HEK293T (cell line): ENCODE results near the gene RAB44.

Experiments
- ARNT ChIP-seq: fragments of 450-650 bp; IDR thresholded peaks from 2 replicates; pipeline ENCODE4 v1.6.1; 2017; ENCODE audit warnings: mild to moderate bottlenecking
- BHLHE40 ChIP-seq: fragments of 450-650 bp; IDR thresholded peaks from 2 replicates; pipeline ENCODE4 v1.6.1; 2016; ENCODE audit warnings: mild to moderate bottlenecking, moderate library complexity, borderline replicate concordance
- CTBP1 ChIP-seq: fragments of 450-650 bp; IDR thresholded peaks from 2 replicates; pipeline ENCODE4 v1.6.1; 2016; ENCODE audit warnings: borderline replicate concordance
- ELF4 ChIP-seq: fragments of 450-650 bp; IDR thresholded peaks from 2 replicates; pipeline ENCODE4 v1.6.1; 2017; ENCODE audit warnings: antibody characterized with exemption
- FOXA1 ChIP-seq: fragments of 450-650 bp; IDR thresholded peaks from 2 replicates; pipeline ENCODE4 v1.6.1; 2016; ENCODE audit warnings: mild to moderate bottlenecking
- FOXK2 ChIP-seq: fragments of 450-650 bp; IDR thresholded peaks from 2 replicates; pipeline ENCODE4 v1.6.1; 2016; ENCODE audit warnings: mild to moderate bottlenecking
- FOXM1 ChIP-seq: fragments of 450-650 bp; IDR thresholded peaks from 2 replicates; pipeline ENCODE4 v1.6.1; 2017; ENCODE audit warnings: mild to moderate bottlenecking, borderline replicate concordance
- HDGF ChIP-seq: fragments of 450-650 bp; IDR thresholded peaks from 2 replicates; pipeline ENCODE4 v1.6.1; 2017; ENCODE audit warnings: antibody characterized with exemption, borderline replicate concordance
- NFRKB ChIP-seq: fragments of 450-650 bp; IDR thresholded peaks from 2 replicates; pipeline ENCODE4 v1.6.1; 2016; ENCODE audit warnings: mild to moderate bottlenecking, moderate library complexity
- SP1 ChIP-seq: fragments of 450-650 bp; IDR thresholded peaks from 2 replicates; pipeline ENCODE4 v1.6.1; 2017
- SUZ12 ChIP-seq: fragments of 450-650 bp; IDR thresholded peaks from 2 replicates; pipeline ENCODE4 v1.6.1; 2016; ENCODE audit warnings: mild to moderate bottlenecking
- TARDBP ChIP-seq: fragments of 450-650 bp; IDR thresholded peaks from 2 replicates; pipeline ENCODE4 v1.6.1; 2016
- ZNF384 ChIP-seq: fragments of 450-650 bp; IDR thresholded peaks from 2 replicates; pipeline ENCODE4 v1.6.1; 2016
- TF ChIP-seq, protein P1 (sequence below): fragments of 450-650 bp; IDR thresholded peaks from 2 replicates; pipeline ENCODE4 v1.6.1; 2016

DNA sequence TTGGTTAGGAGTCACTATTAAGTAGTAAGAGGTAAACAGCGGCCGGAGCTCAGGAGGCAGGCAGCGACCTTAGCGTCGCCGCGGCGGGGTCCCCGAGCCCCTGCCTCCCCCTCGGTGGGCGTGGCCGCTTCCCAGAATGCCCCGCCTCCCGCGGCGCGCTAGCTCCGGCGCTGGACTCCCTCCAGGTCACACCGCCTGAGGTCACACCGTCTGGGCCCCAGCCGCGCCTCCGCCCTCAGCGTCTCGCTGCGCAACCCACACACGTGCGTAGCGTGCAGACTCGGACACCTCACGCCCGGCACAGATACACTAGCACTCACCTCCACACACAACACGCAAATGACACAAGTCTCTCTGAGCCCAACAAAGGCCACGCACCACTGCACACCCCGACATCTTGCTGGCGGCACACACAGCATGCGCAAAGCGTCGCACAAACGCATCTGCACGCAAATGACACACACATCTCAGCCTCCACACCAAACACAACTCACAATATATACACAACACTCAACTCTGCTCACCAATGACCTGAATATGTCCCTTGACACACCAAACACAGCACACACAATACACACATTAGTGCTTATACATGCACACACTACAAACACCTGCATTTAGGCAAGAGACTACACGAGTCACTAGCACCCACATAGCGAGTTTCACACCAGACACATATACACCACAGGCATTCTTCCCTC, 36.7 kb upstream of the RAB44 start:
- TF ChIP-seq BHLHE40 (no peak), NFRKB (no peak), SP1 (no peak), ZNF384 (no peak), ELF4 (no peak), FOXK2 (no peak), FOXA1 (no peak), TARDBP (no peak), SUZ12 (no peak), HDGF (no peak), CTBP1 (no peak), FOXM1 (no peak), ARNT (no peak)
- TF ChIP-seq, protein P1, sequence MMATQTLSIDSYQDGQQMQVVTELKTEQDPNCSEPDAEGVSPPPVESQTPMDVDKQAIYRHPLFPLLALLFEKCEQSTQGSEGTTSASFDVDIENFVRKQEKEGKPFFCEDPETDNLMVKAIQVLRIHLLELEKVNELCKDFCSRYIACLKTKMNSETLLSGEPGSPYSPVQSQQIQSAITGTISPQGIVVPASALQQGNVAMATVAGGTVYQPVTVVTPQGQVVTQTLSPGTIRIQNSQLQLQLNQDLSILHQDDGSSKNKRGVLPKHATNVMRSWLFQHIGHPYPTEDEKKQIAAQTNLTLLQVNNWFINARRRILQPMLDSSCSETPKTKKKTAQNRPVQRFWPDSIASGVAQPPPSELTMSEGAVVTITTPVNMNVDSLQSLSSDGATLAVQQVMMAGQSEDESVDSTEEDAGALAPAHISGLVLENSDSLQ: no peak
